ENCODE results near the gene KLRG1. TPM values are rescaled to one million over a fixed set of nuclear protein-coding genes. Genes with fewer than 3 reads are reported as not detected.

Gene KLRG1
- total RNA-seq, 1 donor from 2014 or later: 2.5 TPM

DNA sequence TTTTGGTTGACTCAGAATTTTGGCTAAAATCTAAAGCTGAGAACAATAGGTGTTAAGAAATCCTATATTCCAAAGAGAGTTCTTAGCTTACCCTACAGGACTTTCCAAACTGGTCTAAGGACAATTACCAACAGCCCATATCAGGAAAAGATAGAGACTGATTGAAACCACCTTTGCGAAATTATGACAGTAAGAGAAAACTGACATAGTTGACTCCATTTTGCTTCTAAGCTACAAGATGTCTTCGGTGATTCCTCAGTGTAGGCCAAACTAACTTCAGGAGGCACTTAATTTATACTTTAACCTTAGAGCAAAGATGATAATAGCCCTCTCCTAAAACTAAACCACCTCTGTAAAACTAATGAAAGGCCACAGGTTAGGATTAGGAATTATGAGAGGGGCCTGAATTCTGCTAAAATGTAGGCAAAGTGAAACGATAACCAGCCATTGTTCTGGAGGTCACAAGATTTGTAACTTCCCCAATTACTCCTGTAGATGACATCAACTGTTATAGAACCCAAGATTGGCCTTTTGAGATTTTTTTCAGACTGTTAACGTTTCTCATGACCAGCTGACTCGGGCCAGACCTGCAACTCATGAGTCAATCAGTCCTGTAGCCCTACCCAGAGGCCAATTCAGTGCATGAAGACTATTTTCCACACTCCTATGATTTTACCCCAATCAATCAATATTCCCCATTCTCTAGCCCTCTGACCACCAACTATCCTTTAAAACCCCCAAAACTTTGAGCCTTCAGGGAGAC is 43.0 kb downstream of the KLRG1 start:
- no peak for TF ChIP-seq CTCF (IDR thresholded peaks at IDR 0.05; ENCODE audit: insufficient read depth, low read length, poor library complexity, severe bottlenecking)
- no peak for DNase-seq (ENCODE audit: low read depth)
- no peaks in the 10 kb centered on the region for H3K27me3 ChIP-seq (ENCODE audit: control insufficient read depth, insufficient read depth, low read length)

GRCh38 chr12:9033265-9033887 is 44.0 kb downstream of the KLRG1 start:
- Histone ChIP-seq H3K36me3 (ENCODE audit: control insufficient read depth, insufficient read depth, low read length) (no peaks in the 10 kb centered on the region), H3K27me3 (ENCODE audit: control insufficient read depth, insufficient read depth, low read length) (no peaks in the 10 kb centered on the region), H3K4me3 (ENCODE audit: low read depth, low read length) (no peak overlapping the region)
- no peak for DNase-seq (ENCODE audit: low read depth)
- TF ChIP-seq CTCF (IDR thresholded peaks at IDR 0.05; ENCODE audit: insufficient read depth, low read length, poor library complexity, severe bottlenecking): no peak

More for the DNA sequence above, 43.0 kb downstream of the KLRG1 start:
- H3K36me3 ChIP-seq (ENCODE audit: control insufficient read depth, insufficient read depth, low read length): no peaks in the 10 kb centered on the region
- H3K4me3 ChIP-seq (ENCODE audit: low read depth, low read length): no peak overlapping the region

DNA sequence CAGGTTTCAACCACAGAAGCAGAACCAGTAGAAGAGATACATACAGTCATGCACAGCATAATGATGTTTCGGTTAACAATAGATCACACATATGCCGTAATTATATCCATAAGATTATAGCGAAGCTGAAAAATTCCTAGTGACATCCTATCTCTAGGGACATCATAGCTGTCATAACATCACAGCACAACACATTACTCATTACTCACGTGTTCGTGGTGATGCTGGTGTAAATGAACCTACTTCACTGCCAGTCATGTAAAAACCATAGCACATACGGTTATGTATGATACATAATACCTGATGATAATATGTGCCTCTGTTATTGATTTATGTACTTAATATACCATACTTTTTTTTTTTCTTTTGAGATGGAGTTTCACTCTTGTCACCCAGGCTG is 44.7 kb downstream of the KLRG1 start:
- TF ChIP-seq CTCF (IDR thresholded peaks at IDR 0.05; ENCODE audit: insufficient read depth, low read length, poor library complexity, severe bottlenecking): no peak

DNA sequence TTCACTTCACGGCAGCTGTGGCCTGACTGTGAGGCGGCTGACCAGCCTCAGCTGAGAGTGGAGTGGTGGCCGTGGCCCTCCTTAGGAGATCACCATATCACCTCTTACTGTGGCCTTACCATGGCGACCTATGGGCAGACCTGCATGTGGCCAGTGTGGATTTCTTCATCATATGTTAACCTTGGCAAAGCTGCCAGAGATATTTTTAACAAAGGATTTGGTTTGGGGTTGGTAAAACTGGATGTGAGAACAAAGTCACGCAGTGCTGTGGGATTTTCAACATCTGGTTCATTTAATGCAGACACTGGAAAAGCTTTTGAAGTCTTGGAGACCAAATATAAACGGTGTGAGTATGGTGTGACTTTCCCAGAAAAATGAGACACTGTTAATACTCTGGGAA is 46.9 kb downstream of the KLRG1 start:
- TF ChIP-seq CTCF (IDR thresholded peaks at IDR 0.05; ENCODE audit: insufficient read depth, low read length, poor library complexity, severe bottlenecking): no peak
- no peak for DNase-seq (ENCODE audit: low read depth)
- H3K27me3 ChIP-seq (ENCODE audit: control insufficient read depth, insufficient read depth, low read length): no peaks in the 10 kb centered on the region
- no peak overlapping the region for H3K4me3 ChIP-seq (ENCODE audit: low read depth, low read length)
- no peaks in the 10 kb centered on the region for H3K36me3 ChIP-seq (ENCODE audit: control insufficient read depth, insufficient read depth, low read length)

More for the DNA sequence above, 44.7 kb downstream of the KLRG1 start:
- Histone ChIP-seq H3K27me3 (ENCODE audit: control insufficient read depth, insufficient read depth, low read length) (no peaks in the 10 kb centered on the region), H3K36me3 (ENCODE audit: control insufficient read depth, insufficient read depth, low read length) (no peaks in the 10 kb centered on the region), H3K4me3 (ENCODE audit: low read depth, low read length) (no peak overlapping the region)
- DNase-seq (ENCODE audit: low read depth): no peak

DNA sequence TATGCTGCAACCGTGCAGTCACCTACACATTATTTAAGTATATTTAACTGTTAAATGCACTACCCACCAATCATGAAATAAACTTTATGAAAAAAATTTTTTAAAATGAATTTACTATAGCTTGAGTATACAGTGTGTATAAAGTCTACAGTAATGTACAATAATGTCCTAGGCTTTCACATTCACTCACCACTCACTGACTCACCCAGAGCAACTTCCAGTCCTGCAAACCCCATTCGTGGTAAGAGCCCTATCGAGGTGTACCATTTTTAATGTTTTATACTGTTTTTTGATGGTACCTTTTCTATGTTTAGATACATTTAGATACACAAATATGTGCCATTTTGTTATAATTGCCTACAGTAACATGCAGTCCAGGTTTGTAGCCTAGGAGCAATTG is 48.1 kb downstream of the KLRG1 start:
- H3K36me3 ChIP-seq (ENCODE audit: control insufficient read depth, insufficient read depth, low read length): no peaks in the 10 kb centered on the region
- TF ChIP-seq CTCF (IDR thresholded peaks at IDR 0.05; ENCODE audit: insufficient read depth, low read length, poor library complexity, severe bottlenecking): no peak
- no peaks in the 10 kb centered on the region for H3K27me3 ChIP-seq (ENCODE audit: control insufficient read depth, insufficient read depth, low read length)
- no peak overlapping the region for H3K4me3 ChIP-seq (ENCODE audit: low read depth, low read length)
- no peak for DNase-seq (ENCODE audit: low read depth)

Data from kidney epithelial cell (primary cell).